Stimulated activated memory B cell treated with anti-CD40 and anti-IgM and Interleukin-4, amounts not matched to agents 10 μg/mL and 1 μg/mL and 100 μg/mL, for 72 hours (primary cell): ENCODE measurements around the gene HSP90AA1.
A peak's percentile ranks its signal among the peaks of the same experiment; 100 is the strongest.

ENCODE experiments used
- ATAC-seq: fragments of 150-1000 bp; cut with Tn5 transposase; 2 replicates; pipeline ENCODE4 v1.10.0; 2021
- H3K27ac Mint-ChIP-seq: one replicate; pipeline ENCODE4 v1.8.0; 2022; ENCODE audit warnings: mild to moderate bottlenecking, mixed read lengths
- H3K27me3 Mint-ChIP-seq: one replicate; pipeline ENCODE4 v1.8.0; 2022; ENCODE audit warnings: mixed read lengths
- H3K36me3 Mint-ChIP-seq: one replicate; pipeline ENCODE4 v1.8.0; 2022; ENCODE audit warnings: mixed read lengths
- H3K4me1 Mint-ChIP-seq: one replicate; pipeline ENCODE4 v1.8.0; 2022; ENCODE audit warnings: mixed read lengths
- H3K4me3 Mint-ChIP-seq: one replicate; pipeline ENCODE4 v1.8.0; 2022; ENCODE audit warnings: mild to moderate bottlenecking, moderate library complexity, mixed read lengths
- H3K9me3 Mint-ChIP-seq: one replicate; pipeline ENCODE4 v1.8.0; 2022; ENCODE audit warnings: mixed read lengths

Gene HSP90AA1

DNA sequence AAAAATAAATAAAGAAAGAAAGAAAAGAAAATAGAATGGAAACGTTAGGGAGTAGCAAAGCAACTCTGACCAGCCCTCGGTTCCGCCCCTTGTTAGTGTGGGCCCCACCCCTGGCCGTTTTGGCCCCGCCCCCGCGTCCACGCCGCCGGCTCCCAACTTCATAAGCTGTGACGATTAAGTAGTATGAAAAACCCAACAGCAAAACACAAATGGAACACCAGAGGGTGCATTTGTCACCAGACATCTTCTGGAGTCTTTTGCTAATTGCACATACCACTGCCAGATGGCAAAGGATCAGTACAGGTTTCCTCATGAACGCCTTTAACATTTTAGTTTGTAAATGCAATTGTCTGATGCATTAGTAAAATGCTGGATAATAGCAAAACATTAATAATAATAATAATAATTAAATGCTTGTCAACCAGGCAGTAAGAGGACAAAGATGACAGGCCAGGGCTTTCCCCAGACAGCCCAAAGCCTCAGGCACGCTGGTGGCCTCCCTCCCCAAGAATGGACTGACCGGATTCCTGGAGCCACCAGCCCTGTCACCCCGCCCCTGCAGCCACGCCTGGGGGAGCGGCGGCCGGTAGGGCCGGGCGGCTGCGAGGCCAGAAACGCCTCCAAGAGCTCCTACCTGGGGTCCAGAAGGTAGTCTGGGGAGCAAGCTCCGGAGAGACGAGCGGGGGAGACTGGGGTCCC lies 23.6 kb downstream of the HSP90AA1 start:
- Mint-ChIP-seq H3K27me3 (no peaks in the 10 kb centered on the region), H3K36me3 (no peaks in the 10 kb centered on the region), H3K4me1 (peaks cover 6% of the 10 kb centered on the region), H3K4me3 (no peak overlapping the region), H3K27ac (no peak overlapping the region), H3K9me3 (no peaks in the 10 kb centered on the region)
- peak; percentile 83 for ATAC-seq

DNA sequence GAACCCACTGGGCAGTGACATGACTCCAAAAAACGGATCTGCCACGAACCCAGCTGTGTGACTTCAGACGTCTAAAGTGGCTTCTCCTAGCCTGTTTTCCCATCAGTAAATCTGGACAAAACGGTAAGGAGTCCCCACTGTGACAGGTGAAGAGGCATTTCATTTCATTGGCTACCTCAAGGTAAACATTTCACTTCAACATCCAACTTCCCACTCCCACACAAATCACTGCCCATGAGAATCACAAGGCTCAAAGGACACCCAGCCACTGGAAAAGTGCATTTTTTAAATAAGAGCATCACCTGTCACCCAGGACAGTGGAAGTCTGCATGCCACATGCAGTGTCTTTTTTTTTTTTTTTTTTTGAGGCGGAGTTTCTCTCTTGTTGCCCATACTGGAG lies 27.9 kb downstream of the HSP90AA1 start:
- H3K36me3 Mint-ChIP-seq, result peaks cover 16% of the 10 kb centered on the region
- H3K27ac Mint-ChIP-seq, result no peak overlapping the region
- ATAC-seq, result no peak
- H3K9me3 Mint-ChIP-seq, result no peaks in the 10 kb centered on the region
- no peak overlapping the region for H3K4me3 Mint-ChIP-seq
- H3K4me1 Mint-ChIP-seq, result no peaks in the 10 kb centered on the region
- H3K27me3 Mint-ChIP-seq, result no peaks in the 10 kb centered on the region

DNA sequence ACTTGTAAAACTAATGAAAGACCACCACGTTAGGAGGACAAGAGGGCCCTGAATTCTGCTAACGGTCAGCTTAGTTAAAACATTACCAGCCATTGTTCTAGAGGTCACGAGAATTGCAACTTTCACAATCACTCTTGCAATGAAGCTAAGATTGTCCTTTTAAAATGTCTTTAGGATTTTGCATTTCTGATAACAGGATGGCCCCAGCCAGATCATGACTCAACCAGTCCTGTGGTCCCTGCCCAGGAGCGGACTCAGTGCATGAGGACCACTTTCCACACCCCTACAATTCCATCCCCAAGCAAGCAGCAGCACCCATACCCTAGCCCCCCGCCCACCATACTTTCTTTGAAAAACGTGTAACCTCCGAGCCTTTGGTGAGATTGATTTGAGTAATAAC lies 28.7 kb downstream of the HSP90AA1 start:
- Mint-ChIP-seq H3K27ac (no peak overlapping the region), H3K27me3 (no peaks in the 10 kb centered on the region)

DNA sequence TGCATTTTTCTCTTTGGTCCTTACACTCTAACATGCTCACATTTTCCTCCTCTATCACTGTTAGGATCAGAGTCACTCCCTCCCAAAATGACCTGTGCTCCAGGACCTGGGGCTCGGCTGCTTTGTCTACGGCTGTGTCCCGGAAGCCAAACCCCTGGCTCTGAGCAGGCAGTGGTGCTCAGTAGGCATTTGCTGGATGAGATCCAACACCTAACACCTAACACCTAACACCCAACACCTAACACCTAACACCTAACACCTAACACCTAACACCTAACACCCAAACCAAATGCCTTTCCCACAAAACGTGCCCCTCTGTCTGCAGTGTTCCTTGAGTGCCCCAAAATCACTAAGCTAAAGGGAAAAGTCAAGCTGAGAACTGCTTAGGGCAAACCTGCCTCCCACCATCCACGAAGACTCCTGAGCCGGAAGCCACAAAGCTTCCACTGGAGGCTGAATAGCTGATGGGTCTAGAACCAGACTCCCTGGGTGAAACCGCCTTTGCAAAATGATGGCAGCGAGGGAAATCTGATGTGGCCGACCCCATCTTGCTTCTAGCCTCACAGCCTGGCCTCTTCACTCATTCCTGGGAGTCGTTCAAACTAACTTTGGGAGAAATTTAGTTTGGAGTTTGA lies 29.2 kb downstream of the HSP90AA1 start:
- peaks cover 25% of the 10 kb centered on the region for H3K36me3 Mint-ChIP-seq
- H3K27me3 Mint-ChIP-seq, result no peaks in the 10 kb centered on the region
- ATAC-seq, result no peak
- H3K4me3 Mint-ChIP-seq, result no peak overlapping the region
- H3K9me3 Mint-ChIP-seq, result no peaks in the 10 kb centered on the region
- H3K27ac Mint-ChIP-seq, result no peak overlapping the region
- H3K4me1 Mint-ChIP-seq, result no peaks in the 10 kb centered on the region

More for the DNA sequence above, 28.7 kb downstream of the HSP90AA1 start:
- Mint-ChIP-seq H3K4me3 (no peak overlapping the region), H3K4me1 (no peaks in the 10 kb centered on the region), H3K36me3 (peaks cover 21% of the 10 kb centered on the region), H3K9me3 (no peaks in the 10 kb centered on the region)
- ATAC-seq, result no peak

DNA sequence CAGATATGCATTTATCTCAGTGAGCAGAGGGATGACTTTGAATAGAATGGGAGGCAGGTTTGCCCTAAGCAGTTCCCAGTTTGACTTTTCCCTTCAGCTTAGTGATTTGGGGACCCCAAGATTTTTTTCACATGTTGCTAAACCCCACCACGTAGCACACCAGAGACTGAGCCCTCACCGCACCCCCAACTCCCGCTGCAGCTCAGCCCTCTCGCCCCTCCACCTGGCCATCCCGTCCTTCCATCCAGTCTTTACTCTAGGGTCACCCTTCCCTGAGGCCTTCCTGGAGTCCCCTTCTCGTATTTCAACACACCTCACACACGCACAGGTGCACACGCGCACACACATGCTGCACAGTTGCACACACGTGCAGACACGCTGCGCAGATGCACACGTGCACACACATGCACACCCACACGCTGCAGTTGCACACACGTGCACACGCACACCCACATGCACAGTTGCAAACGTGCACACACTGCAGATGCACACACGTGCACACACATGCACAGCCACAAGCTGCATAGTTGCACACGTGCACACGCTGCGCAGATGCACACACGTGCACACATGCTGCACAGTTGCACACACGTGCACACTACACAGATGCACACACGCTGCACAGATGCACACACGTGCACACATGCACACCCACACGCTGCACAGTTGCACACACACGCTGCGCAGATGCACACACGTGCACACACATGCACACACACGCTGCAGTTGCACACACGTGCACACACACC lies 30.0 kb downstream of the HSP90AA1 start:
- Mint-ChIP-seq H3K36me3 (peaks cover 32% of the 10 kb centered on the region), H3K4me3 (no peak overlapping the region), H3K27ac (no peak overlapping the region), H3K27me3 (no peaks in the 10 kb centered on the region), H3K4me1 (no peaks in the 10 kb centered on the region), H3K9me3 (no peaks in the 10 kb centered on the region)
- ATAC-seq, result no peak

DNA sequence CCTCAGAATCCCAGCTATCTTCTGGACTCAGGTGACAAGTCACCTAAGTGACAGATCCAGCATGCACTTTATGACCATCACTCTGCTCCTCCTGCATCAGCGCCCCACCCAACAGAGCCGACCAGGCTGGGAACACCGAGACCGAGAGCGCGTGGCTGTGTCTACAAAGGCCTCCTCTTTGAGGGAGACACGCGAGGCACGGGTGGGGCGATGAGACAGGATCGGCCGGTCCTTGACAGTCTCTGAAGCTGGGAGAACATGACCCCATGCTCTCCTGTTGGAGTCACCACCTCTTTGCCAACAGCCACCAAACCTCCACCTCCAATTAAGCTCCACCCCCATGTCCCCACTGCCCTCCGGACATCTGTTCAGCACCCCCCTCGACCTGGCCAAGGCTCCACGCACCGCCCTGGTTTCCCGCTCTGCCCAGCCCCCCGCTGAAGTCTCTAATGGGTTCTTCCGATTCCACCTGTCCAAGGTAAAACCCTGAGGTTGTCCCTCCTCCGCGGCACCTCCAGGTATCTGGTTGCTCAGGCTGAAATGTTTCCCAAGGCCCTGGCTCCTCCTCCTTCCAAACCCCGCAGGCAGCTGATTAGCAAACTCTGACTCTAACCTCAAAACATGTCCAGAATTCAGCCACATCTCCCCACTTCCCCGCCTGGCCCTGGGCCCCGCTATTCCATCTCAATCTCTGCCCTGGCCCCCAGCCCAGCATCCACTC lies 31.5 kb downstream of the HSP90AA1 start:
- H3K36me3 Mint-ChIP-seq, result peaks cover 47% of the 10 kb centered on the region
- no peaks in the 10 kb centered on the region for H3K9me3 Mint-ChIP-seq
- ATAC-seq, result peak; percentile 16
- no peaks in the 10 kb centered on the region for H3K27me3 Mint-ChIP-seq
- no peaks in the 10 kb centered on the region for H3K4me1 Mint-ChIP-seq
- H3K4me3 Mint-ChIP-seq, result no peak overlapping the region
- H3K27ac Mint-ChIP-seq, result no peak overlapping the region

DNA sequence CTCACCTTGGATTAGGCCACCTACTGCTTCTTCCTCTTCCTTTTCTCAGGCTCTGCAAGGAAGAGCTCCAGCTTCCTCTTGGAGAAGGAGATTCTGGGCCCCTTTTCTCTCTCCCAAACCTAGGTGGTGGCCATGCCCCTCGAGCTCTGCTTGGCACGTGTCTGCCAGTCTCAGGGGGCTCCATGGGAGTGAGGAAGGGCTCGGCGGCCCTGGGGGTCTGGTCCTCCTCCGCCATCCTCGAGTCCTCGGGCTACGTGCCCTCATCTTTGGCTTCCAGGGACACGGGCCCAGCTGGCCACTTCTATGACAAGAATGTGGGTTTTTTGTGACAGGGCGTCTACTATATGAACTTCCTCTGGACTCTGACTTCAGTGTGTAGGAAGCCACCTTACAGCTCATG lies 34.3 kb downstream of the HSP90AA1 start:
- Mint-ChIP-seq H3K36me3 (peaks cover 73% of the 10 kb centered on the region), H3K27me3 (no peaks in the 10 kb centered on the region), H3K27ac (peak overlapping the region; percentile 12), H3K9me3 (no peaks in the 10 kb centered on the region), H3K4me3 (no peak overlapping the region), H3K4me1 (no peaks in the 10 kb centered on the region)
- no peak for ATAC-seq

DNA sequence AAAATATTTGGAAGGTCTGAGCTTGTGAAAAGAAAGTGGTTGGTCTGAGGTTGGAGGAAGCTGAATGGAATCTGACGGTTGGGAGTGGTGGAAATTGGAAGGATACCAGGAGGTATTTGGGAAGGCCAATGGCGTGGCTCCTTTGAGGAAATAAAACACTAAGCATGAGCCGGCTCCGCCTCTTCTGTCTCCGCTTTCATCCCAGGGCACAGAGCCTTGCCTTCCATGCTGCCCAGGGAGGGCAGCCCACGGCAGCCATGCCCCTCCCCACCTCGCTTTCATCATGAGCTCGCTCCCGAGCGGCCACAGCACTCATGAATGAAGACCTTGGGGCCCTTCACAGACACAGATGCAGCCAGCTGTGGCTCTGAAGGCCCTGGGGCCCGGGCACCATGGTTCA lies 36.2 kb downstream of the HSP90AA1 start:
- ATAC-seq, result no peak
- Mint-ChIP-seq H3K27me3 (no peaks in the 10 kb centered on the region), H3K27ac (no peak overlapping the region), H3K36me3 (peaks cover 77% of the 10 kb centered on the region), H3K9me3 (no peaks in the 10 kb centered on the region), H3K4me3 (no peak overlapping the region), H3K4me1 (no peaks in the 10 kb centered on the region)

DNA sequence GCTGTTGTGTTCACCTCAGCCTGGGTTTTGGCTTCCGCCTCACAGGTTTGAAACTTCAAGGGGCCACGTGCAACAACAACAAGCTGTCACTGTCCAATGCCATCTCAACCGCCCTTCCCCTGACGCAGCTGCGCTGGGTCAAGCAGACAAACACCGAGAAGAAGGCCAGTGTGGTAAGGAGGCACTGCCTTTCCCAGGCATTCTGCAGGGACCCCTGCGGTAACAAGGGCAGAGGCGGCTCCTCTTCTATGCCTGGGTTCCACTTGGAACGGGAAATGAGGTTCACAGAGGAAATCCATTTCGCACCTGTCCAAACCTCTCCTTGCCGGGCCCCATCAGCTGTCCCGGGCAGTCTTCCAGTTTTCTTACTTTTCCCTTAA lies 36.8 kb downstream of the HSP90AA1 start:
- no peak overlapping the region for H3K27ac Mint-ChIP-seq
- no peaks in the 10 kb centered on the region for H3K27me3 Mint-ChIP-seq
- ATAC-seq, result no peak
- H3K9me3 Mint-ChIP-seq, result no peaks in the 10 kb centered on the region
- H3K36me3 Mint-ChIP-seq, result peaks cover 72% of the 10 kb centered on the region
- H3K4me3 Mint-ChIP-seq, result no peak overlapping the region
- no peaks in the 10 kb centered on the region for H3K4me1 Mint-ChIP-seq

DNA sequence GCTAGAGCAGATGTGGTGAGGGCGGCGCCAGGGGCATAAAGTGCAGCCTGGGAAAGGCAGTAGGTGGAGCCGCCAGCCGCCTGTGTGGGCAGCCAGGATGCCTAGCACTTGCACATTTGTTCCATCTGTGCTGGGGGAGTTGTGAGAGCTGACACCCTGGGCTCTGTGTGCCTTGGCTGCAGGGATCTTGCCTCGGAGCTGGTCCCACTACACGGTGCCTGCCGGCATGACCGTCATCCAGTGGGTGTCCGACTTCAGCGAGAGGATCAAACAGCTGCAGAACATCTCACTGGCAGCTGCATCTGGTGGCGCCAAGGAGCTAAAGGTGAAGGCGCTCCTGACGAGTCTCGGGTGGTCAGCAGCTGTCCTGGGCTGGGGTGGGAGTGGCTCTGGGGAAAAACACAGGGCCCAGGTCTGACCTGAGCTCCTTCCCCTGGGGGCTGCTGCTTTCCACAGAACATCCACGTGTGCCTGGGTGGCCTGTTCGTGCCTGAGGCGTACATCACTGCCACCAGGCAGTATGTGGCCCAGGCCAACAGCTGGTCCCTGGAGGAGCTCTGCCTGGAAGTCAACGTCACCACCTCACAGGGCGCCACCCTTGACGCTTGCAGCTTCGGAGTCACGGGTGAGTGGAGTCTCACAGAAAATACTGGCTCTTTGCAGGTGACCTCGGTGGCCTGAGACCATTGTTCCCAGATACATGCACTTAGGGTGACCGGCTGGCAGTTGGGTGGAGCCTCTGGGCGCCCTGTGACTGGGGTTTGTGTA lies 37.4 kb downstream of the HSP90AA1 start:
- Mint-ChIP-seq H3K27me3 (no peaks in the 10 kb centered on the region), H3K4me1 (no peaks in the 10 kb centered on the region), H3K27ac (no peak overlapping the region), H3K4me3 (no peak overlapping the region), H3K9me3 (no peaks in the 10 kb centered on the region), H3K36me3 (peaks cover 72% of the 10 kb centered on the region)
- no peak for ATAC-seq

DNA sequence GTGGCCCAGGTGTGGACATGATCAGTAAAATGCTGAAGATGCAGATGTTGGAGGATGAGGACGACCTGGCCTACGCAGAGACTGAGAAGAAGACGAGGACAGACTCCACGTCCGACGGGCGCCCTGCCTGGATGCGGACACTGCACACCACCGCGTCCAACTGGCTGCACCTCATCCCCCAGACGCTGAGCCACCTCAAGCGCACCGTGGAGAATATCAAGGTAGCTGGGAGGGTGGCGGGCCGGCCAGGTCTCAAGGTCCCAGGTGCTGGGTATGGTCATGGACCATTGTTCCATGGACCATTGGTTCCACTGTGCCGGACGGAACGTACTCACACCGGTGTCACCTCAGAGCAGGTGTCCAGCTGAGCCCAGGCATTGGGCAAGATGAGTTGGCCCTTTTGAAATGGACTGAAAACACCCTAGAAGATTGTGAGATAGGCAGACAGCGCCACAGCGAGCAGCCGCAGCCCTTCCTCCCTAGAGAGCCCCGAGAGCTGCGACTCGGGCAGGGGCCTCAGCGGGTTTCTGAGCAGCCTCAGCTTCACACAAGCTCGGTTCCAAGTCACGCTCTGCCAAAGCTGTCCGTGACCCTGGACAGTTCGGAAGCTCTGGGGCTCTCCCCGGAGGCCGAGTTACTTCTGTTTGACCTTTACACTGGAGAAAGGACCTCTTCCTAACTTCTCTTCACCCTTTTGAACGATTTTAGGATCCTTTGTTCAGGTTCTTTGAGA lies 38.9 kb downstream of the HSP90AA1 start:
- no peak for ATAC-seq
- Mint-ChIP-seq H3K27ac (no peak overlapping the region), H3K36me3 (peaks cover 75% of the 10 kb centered on the region)

DNA sequence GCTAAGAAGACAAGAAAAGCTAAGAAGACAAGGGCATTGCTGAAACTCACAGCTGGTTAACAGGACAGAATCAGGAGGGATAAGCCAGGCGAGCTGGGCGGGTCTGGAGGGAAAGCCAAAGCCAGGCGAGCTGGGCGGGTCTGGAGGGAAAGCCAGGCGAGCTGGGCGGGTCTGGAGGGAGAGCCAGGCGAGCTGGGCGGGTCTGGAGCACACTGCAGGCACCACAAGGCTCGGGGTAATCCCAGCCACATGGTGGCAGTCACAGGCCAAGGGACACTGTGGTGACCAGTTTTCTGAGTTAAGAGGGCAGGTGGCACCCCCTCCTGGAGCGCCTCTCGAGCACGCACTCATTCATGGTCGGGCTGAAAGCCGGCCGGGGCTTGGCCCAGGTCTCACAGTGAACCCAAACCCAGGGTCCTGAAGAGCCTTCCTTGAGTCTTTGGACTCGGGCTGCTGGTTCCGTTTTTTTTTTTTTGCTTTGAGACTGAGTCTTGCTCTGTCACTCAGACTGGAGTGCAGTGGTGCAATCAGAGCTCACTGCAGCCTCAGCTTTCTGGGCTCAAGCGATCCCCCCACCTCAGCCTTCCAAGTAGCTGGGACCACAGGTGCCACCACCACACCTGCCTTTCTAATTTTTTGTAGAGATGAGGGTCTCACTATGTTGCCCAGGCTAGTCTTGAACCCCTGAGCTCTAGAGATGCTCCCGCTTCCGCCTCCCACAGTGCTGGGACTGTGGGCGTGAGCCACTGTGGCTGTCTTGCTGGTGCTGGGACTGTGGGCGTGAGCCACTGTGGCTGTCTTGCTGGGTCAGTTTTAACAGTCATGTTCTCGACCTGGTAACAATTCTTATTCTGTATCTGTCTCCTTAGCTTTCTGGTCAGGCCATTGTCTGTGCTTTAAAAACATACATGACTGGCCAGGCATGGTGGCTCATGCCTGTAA lies 40.2 kb downstream of the HSP90AA1 start:
- Mint-ChIP-seq H3K36me3 (peaks cover 73% of the 10 kb centered on the region), H3K27ac (no peak overlapping the region), H3K9me3 (no peaks in the 10 kb centered on the region), H3K4me3 (no peak overlapping the region), H3K4me1 (no peaks in the 10 kb centered on the region), H3K27me3 (no peaks in the 10 kb centered on the region)
- ATAC-seq, result no peak

More for the DNA sequence above, 38.9 kb downstream of the HSP90AA1 start:
- Mint-ChIP-seq H3K4me1 (no peaks in the 10 kb centered on the region), H3K9me3 (no peaks in the 10 kb centered on the region), H3K4me3 (no peak overlapping the region), H3K27me3 (no peaks in the 10 kb centered on the region)

DNA sequence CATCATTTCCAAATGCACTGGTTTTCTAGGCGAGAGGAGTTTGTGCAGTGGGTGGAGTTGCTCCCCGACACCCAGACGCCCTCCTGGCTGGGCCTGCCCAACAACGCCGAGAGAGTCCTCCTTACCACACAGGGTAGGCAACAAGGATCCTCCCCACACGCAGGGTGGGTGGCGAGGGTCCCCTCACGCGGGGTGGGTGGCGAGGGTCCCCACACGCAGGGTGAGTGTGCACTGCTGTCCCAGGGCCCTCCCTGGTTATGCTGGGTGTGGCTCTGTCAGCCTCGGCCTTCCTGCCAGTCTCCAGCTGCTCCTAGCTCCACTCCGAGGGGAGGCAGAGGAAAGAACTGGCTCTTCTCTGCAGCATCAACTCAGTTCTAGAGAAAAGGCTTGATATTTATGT lies 42.3 kb downstream of the HSP90AA1 start:
- no peaks in the 10 kb centered on the region for H3K4me1 Mint-ChIP-seq
- H3K4me3 Mint-ChIP-seq, result no peak overlapping the region
- H3K27me3 Mint-ChIP-seq, result no peaks in the 10 kb centered on the region
- no peak overlapping the region for H3K27ac Mint-ChIP-seq
- ATAC-seq, result no peak
- H3K9me3 Mint-ChIP-seq, result no peaks in the 10 kb centered on the region
- peaks cover 72% of the 10 kb centered on the region for H3K36me3 Mint-ChIP-seq
